ENCODE results near the gene NSRP1. TPM values are rescaled to one million over a fixed set of nuclear protein-coding genes. Genes with fewer than 3 reads are reported as not detected.
"Not testable (repeated sequence)": the region's sequence is repeated elsewhere in the genome, so short reads cannot be mapped to it uniquely, and the experiment has no call there.

Gene NSRP1
- total RNA-seq, 1 experiment from 2014 or later: 6.1 TPM

- in situ Hi-C loops (cut with HindIII; ENCODE audit: low sequenced_read_pairs): no loop called here
- DNase-seq (ENCODE audit: low spot score): no peak
Observed at GRCh38 chr17:30212750-30213149, 96.1 kb downstream of the NSRP1 start.

- in situ Hi-C loops (cut with HindIII; ENCODE audit: low sequenced_read_pairs): no loop called here
- no peak for DNase-seq (ENCODE audit: low spot score)
Observed at GRCh38 chr17:30217054-30217453, 100.4 kb downstream of the NSRP1 start.

- in situ Hi-C loops (cut with HindIII; ENCODE audit: low sequenced_read_pairs): no loop called here
- DNase-seq (ENCODE audit: low spot score): no peak
Observed at GRCh38 chr17:30217746-30218245, 101.2 kb downstream of the NSRP1 start.

GRCh38 chr17:30218799-30219198 is 102.2 kb downstream of the NSRP1 start:
- in situ Hi-C loops (cut with HindIII; ENCODE audit: low sequenced_read_pairs): no loop called here
- no peak for DNase-seq (ENCODE audit: low spot score)

GRCh38 chr17:30219315-30219714 is 102.7 kb downstream of the NSRP1 start:
- in situ Hi-C loops (cut with HindIII; ENCODE audit: low sequenced_read_pairs): no loop called here
- DNase-seq (ENCODE audit: low spot score): no peak

DNA sequence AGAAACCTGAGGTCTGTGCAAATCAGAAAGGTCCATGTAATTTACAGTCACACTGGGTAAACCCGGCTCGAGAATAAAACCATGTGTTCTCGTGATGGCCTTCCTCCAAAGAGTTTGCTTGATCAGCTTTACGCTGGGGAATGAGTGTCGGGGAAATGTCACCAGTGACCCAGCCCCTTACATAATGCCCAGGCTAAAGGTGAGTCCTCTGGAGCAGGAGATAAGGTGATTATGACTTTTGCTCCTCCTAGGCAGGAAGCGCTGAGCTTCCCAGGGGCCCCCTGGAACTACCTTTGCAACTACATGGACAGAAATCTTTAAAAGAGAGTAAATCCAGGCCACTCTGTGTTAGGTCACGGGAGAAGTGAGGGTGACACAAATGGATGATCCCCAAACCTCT is 103.2 kb downstream of the NSRP1 start:
- in situ Hi-C loops (cut with HindIII; ENCODE audit: low sequenced_read_pairs): no loop called here

DNA sequence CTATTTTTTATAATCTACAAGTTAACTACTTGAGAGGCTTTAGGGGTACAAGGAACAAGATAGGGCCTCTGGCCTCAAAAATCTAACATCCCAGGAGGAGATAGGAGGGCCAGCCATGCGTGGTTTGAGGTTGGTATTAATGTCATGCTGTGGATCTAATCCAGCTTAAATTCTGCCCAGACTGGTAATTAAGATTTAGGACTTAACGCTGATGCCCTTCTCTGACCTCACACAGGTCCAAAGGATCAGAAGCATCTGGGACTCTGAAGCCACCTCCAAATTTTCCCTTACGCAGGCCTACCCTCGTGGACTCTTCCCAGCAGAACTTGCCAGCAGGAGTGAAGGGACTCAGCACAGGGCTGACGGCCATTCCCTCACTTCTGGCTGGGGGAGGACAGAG is 103.8 kb downstream of the NSRP1 start:
- DNase-seq (ENCODE audit: low spot score): no peak
- in situ Hi-C loops (cut with HindIII; ENCODE audit: low sequenced_read_pairs): no loop called here

More for the DNA sequence above, 103.2 kb downstream of the NSRP1 start:
- no peak for DNase-seq (ENCODE audit: low spot score)

- in situ Hi-C loops (cut with HindIII; ENCODE audit: low sequenced_read_pairs): no loop called here
- DNase-seq (ENCODE audit: low spot score): no peak
Observed at GRCh38 chr17:30221346-30221745, 104.7 kb downstream of the NSRP1 start.

DNA sequence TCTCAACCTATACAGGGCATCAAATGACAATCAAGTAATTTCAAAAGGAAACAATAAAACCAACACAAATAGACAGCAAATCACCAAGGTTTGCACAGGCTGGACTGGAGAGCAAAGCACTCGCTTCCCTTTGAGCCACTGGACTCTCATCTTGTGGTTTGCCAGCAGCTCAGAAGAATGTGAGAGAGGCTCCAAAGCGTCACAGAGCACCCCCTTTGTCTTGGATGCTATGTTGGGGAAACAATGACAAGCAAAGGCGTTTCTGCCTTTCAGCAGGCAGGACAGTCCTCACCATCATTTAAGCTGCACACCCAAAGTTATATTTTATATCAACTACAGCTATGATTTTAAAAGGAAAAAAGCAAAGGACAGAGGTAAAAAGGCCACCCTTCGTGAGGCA is 105.6 kb downstream of the NSRP1 start:
- DNase-seq (ENCODE audit: low spot score): no peak
- in situ Hi-C loops (cut with HindIII; ENCODE audit: low sequenced_read_pairs): no loop called here

GRCh38 chr17:30222721-30223175 is 106.1 kb downstream of the NSRP1 start:
- DNase-seq (ENCODE audit: low spot score): no peak
- in situ Hi-C loops (cut with HindIII; ENCODE audit: low sequenced_read_pairs): no loop called here

GRCh38 chr17:30224419-30224960 is 107.9 kb downstream of the NSRP1 start:
- DNase-seq (ENCODE audit: low spot score): no peak
- in situ Hi-C loops (cut with HindIII; ENCODE audit: low sequenced_read_pairs): no loop called here

DNA sequence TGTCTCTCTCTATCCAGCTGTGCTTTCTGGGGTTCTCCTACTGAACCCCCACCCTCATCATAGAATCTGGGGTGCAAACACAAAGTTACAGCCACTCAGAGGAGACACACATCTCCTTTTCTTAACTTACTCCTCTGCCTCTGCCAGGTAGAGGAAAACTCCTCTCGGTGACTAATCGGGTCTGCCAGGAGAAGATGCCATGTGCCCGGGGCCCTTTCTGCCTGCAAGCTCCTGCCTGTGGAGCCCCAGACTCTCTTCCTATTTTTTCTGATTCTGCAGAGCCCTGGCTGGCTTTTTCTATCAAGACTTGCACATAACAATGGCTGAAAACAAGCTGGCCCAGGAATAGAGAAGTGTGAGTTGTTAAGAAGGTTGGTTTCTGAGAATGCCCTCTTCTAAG is 108.5 kb downstream of the NSRP1 start:
- DNase-seq (ENCODE audit: low spot score): no peak
- in situ Hi-C loops (cut with HindIII; ENCODE audit: low sequenced_read_pairs): no loop called here

- in situ Hi-C loops (cut with HindIII; ENCODE audit: low sequenced_read_pairs): no loop called here
- no peak for DNase-seq (ENCODE audit: low spot score)
Observed at GRCh38 chr17:30225919-30226553, 109.4 kb downstream of the NSRP1 start.

GRCh38 chr17:30226878-30227277 is 110.3 kb downstream of the NSRP1 start:
- in situ Hi-C loops (cut with HindIII; ENCODE audit: low sequenced_read_pairs): no loop called here
- DNase-seq (ENCODE audit: low spot score): no peak

GRCh38 chr17:30228011-30228410 is 111.4 kb downstream of the NSRP1 start:
- DNase-seq (ENCODE audit: low spot score): no peak
- in situ Hi-C loops (cut with HindIII; ENCODE audit: low sequenced_read_pairs): no loop called here

- DNase-seq (ENCODE audit: low spot score): no peak
- in situ Hi-C loops (cut with HindIII; ENCODE audit: low sequenced_read_pairs): no loop called here
Observed at GRCh38 chr17:30229012-30229411, 112.4 kb downstream of the NSRP1 start.

- in situ Hi-C loops (cut with HindIII; ENCODE audit: low sequenced_read_pairs): not testable (repeated sequence)
Observed at GRCh38 chr17:30230009-30230408, 113.4 kb downstream of the NSRP1 start.

DNA sequence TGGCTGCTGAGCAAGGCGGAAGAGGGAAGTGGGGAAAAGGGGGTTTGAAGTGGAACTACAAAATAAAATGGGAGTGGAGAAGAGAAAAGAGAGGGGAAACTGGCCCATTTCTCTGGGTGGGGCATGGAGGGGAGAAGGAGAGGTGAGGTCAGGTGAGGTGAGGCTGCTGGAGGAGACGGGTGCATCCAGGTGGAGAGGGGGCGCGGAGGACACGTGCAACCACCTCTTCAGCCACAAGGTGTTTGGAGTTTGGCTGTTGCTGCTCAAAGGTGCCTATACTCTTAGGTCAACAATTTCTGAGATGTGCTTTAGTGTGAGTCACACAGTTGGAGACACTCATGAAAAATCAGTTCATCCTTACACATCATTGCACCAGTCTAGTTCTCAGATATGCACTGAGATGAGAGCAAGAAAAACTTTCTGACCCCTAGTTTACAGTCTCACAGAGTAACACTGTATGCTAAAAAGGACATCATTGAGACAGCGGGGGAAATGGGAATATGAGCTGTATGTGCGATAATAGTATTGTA is 114.0 kb downstream of the NSRP1 start:
- no peak for DNase-seq (ENCODE audit: low spot score)

More at GRCh38 chr17:30230009-30230408, 113.4 kb downstream of the NSRP1 start:
- DNase-seq (ENCODE audit: low spot score): not testable (repeated sequence)

GRCh38 chr17:30232015-30232823 is 115.6 kb downstream of the NSRP1 start:
- no peak for DNase-seq (ENCODE audit: low spot score)

More for the DNA sequence above, 114.0 kb downstream of the NSRP1 start:
- in situ Hi-C loops (cut with HindIII; ENCODE audit: low sequenced_read_pairs): no loop called here

More at GRCh38 chr17:30232015-30232823, 115.6 kb downstream of the NSRP1 start:
- in situ Hi-C loops (cut with HindIII; ENCODE audit: low sequenced_read_pairs): no loop called here
